K562 (cell line): ENCODE results near the gene MECR. TPM values are rescaled to one million over a fixed set of nuclear protein-coding genes. Genes with fewer than 3 reads are reported as not detected.

Source experiments
- ARID4B ChIP-seq: sonication (generic); formaldehyde crosslinking; IDR thresholded peaks from 2 replicates; pipeline ENCODE4 v1.8.0; 2022; ENCODE audit warnings: mild to moderate bottlenecking, missing genetic modification reagents
- CBFB ChIP-seq: sonication (generic); formaldehyde crosslinking; IDR thresholded peaks from 2 replicates; pipeline ENCODE4 v1.4.0; 2020; ENCODE audit warnings: mild to moderate bottlenecking, missing genetic modification reagents
- CTCFL ChIP-seq: IDR thresholded peaks from 2 replicates; pipeline ENCODE4 v1.6.1; 2011; ENCODE audit warnings: borderline replicate concordance, low read depth, mild to moderate bottlenecking, moderate library complexity, low read length; ENCODE audit not compliant: insufficient read depth, poor library complexity, severe bottlenecking
- ETV1 ChIP-seq: fragments of 450-650 bp; conservative IDR thresholded peaks from 2 replicates; pipeline ENCODE4 v1.6.1; 2016; ENCODE audit warnings: missing genetic modification characterization, control low read depth, low read depth, missing compliant biosample characterization
- EZH2 ChIP-seq: IDR thresholded peaks from 2 replicates; pipeline ENCODE4 v1.6.1; 2012; ENCODE audit warnings: low read depth, mild to moderate bottlenecking, inconsistent platforms, low read length, borderline replicate concordance
- MAZ ChIP-seq, 2 experiments: fragments of 450-650 bp in 1 of 2; sonication (generic) in 1 of 2; formaldehyde crosslinking; IDR thresholded peaks in 1 of 2; conservative IDR thresholded peaks in 1 of 2; 2 replicates each; pipeline versions ENCODE4 v1.4.0 to v1.5.0; 2020; ENCODE audit warnings: mild to moderate bottlenecking in 1 of 2, missing genetic modification reagents in 1 of 2
- MIER1 ChIP-seq: fragments of 450-650 bp; IDR thresholded peaks from 2 replicates; pipeline ENCODE4 v1.6.1; 2016; ENCODE audit warnings: antibody characterized with exemption, mild to moderate bottlenecking, low read depth
- MNT ChIP-seq, 2 experiments: fragments of 450-650 bp; conservative IDR thresholded peaks; 2 replicates each; pipeline ENCODE4 v1.6.1; 2017; ENCODE audit warnings: mild to moderate bottlenecking in 2 of 2, moderate library complexity in 2 of 2
- NELFE ChIP-seq: IDR thresholded peaks from 2 replicates; pipeline ENCODE4 v1.6.1; 2011; ENCODE audit warnings: mild to moderate bottlenecking; ENCODE audit not compliant: insufficient read depth, insufficient read length
- RCOR1 ChIP-seq, 2 experiments: IDR thresholded peaks; 2 replicates each; pipeline ENCODE4 v1.6.1; 2012; ENCODE audit warnings: low read depth in 2 of 2, low read length in 2 of 2, borderline replicate concordance in 1 of 2, improper control_type of control experiment in 1 of 2
- SMARCA5 ChIP-seq: fragments of 450-650 bp; IDR thresholded peaks from 2 replicates; pipeline ENCODE4 v1.6.1; 2016
- SPI1 ChIP-seq: IDR thresholded peaks from 2 replicates; pipeline ENCODE4 v1.6.1; 2011; ENCODE audit warnings: low read depth, low read length, control low read depth, borderline replicate concordance
- TEAD1 ChIP-seq, 2 experiments: fragments of 450-650 bp in 1 of 2; sonication (generic) in 1 of 2; formaldehyde crosslinking; IDR thresholded peaks; 2 replicates each; pipeline versions ENCODE4 v1.4.0 to v1.8.0; 2020 to 2022; ENCODE audit warnings: mild to moderate bottlenecking in 2 of 2, missing genetic modification reagents in 1 of 2
- XRCC5 ChIP-seq: fragments of 200-400 bp; formaldehyde crosslinking; IDR thresholded peaks from 2 replicates; pipeline ENCODE4 v1.6.1; 2017; ENCODE audit warnings: low read depth, mild to moderate bottlenecking, low read length
- ZBTB8A ChIP-seq: fragments of 450-650 bp; IDR thresholded peaks from 2 replicates; pipeline ENCODE4 v1.6.1; 2018; ENCODE audit warnings: mild to moderate bottlenecking, moderate library complexity; ENCODE audit not compliant: partially characterized antibody
- ZFX ChIP-seq: sonication (generic); formaldehyde crosslinking; IDR thresholded peaks from 2 replicates; pipeline ENCODE4 v1.8.0; 2022; ENCODE audit warnings: mild to moderate bottlenecking, missing genetic modification reagents, moderate library complexity
- ZNF140 ChIP-seq: fragments of 250-450 bp; sonication (Bioruptor Pico); IDR thresholded peaks from 2 replicates; pipeline ENCODE4 v1.8.0; 2021; ENCODE audit warnings: moderate library complexity, mild to moderate bottlenecking, inconsistent platforms
- polyA plus RNA-seq, 8 experiments: library from polyadenylated mRNA; depleted of rRNA in 4 of 8; stranded (reverse) in 5 of 8; unstranded in 3 of 8; fragments of >200 nt; fragmentation: Nextera tagmentation in 2 of 8; fragmentation: Illumina TruSeq in 1 of 8; extraction: Ambion mirVana in 2 of 8; extraction: Trizol in 1 of 8; gene quantifications; 2 replicates each; pipeline versions ENCODE4 v1.2.1 to v1.2.3, GENCODE V29; 2011 to 2014; ENCODE audit warnings: inconsistent platforms in 1 of 8, missing spikeins in 1 of 8
- total RNA-seq, 7 experiments: library from RNA; depleted of rRNA in 6 of 7; stranded (reverse); fragments of >200 nt in 6 of 7; fragmentation: Illumina TruSeq in 2 of 7; extraction: Trizol in 2 of 7; gene quantifications; 2 replicates each; pipeline versions ENCODE4 v1.2.1 to v1.2.3, GENCODE V29; 2011 to 2021; ENCODE audit warnings: low replicate concordance in 1 of 7

MECR gene
- total and polyA plus RNA-seq, 9 of the 15 experiments (the other 6 are each of a cell fraction or from before 2014, with no cell fraction given): 10.4 to 58.6 (median 42.9) TPM

- peak; percentile 10 to 47; a peak in 2 of 4 replicates for TF ChIP-seq RCOR1 (IDR thresholded peaks at IDR 0.05; ENCODE audit: borderline replicate concordance in 1 of 2, low read depth in 2 of 2, low read length in 2 of 2)
- 0 out of 2 replicates have a peak, but pooled peaks have one; percentile 40 for TF ChIP-seq SPI1
- no peak for TF ChIP-seq ZNF140 (CRISPR knock-in tag)
- peak; percentile 93 for TF ChIP-seq ARID4B (CRISPR knock-in tag)
- TF ChIP-seq NELFE: peak; percentile 35
- TF ChIP-seq XRCC5: peak; percentile 53
- TF ChIP-seq MNT (conservative IDR thresholded peaks at IDR 0.05): peak; percentile 96 to 99
- TF ChIP-seq MIER1: 0 out of 2 replicates have a peak, but pooled peaks have one; percentile 21
- peak; percentile 43; the same call in 1 of the 2 replicates for TF ChIP-seq ETV1 (tag)
- peak; percentile 14 to 76; a peak in 1 of 4 replicates for TF ChIP-seq TEAD1 (CRISPR knock-in tag; IDR thresholded peaks at IDR 0.05)
- TF ChIP-seq CTCFL: peak; percentile 94
- TF ChIP-seq CBFB (CRISPR knock-in tag): 0 out of 2 replicates have a peak, but pooled peaks have one; percentile 15
- peak; percentile 93 for TF ChIP-seq ZFX
- peak; percentile 90; the same call in 1 of the 2 replicates for TF ChIP-seq SMARCA5
- no peak for TF ChIP-seq ZBTB8A
- TF ChIP-seq EZH2: no peak
- TF ChIP-seq MAZ (CRISPR knock-in tag; conservative IDR thresholded peaks at IDR 0.05 in 1 of 2, IDR thresholded peaks at IDR 0.05 in 1 of 2): peak; percentile 86 to 98
Observed at GRCh38 chr1:29230553-29231378, at the start of gene MECR (continued).
